ENCODE results near the gene ZNF555.

- TF ChIP-seq CTCF (IDR thresholded peaks at IDR 0.05; ENCODE audit: low read depth, low read length, poor library complexity, severe bottlenecking): no peak
- TF ChIP-seq EZH2phosphoT487 (IDR thresholded peaks at IDR 0.05; ENCODE audit: borderline replicate concordance, low read length): no peak
Observed at GRCh38 chr19:2805261-2805900, 35.9 kb upstream of the ZNF555 start.
